Lower lobe of right lung (tissue), 2 donors: ENCODE measurements around the gene SEMA3E. TPM values are rescaled to one million over a fixed set of nuclear protein-coding genes. Genes with fewer than 3 reads are reported as not detected.

Experiments
- ATAC-seq, 2 donors: fragments of 200-7000 bp; cut with Tn5 transposase; one replicate each; pipeline ENCODE4 v1.9.1; 2020 to 2022; ENCODE audit warnings: mild to moderate bottlenecking in 2 of 2, moderate library complexity in 2 of 2
- DNase-seq: peaks from one replicate; pipeline ENCODE4 v3.0.0-alpha.2; 2020
- H3K27ac ChIP-seq: fragments of 200-600 bp; one replicate; pipeline ENCODE4 v1.8.0; 2022
- H3K27me3 ChIP-seq: fragments of 200-600 bp; one replicate; pipeline ENCODE4 v1.8.0; 2022; ENCODE audit warnings: low read depth
- H3K36me3 ChIP-seq: fragments of 200-600 bp; one replicate; pipeline ENCODE4 v1.8.0; 2022; ENCODE audit warnings: mild to moderate bottlenecking
- H3K4me1 ChIP-seq: fragments of 200-600 bp; one replicate; pipeline ENCODE4 v1.8.0; 2022
- H3K4me3 ChIP-seq: fragments of 200-600 bp; one replicate; pipeline ENCODE4 v1.8.0; 2022; ENCODE audit warnings: mild to moderate bottlenecking
- H3K9me3 ChIP-seq: fragments of 200-600 bp; one replicate; pipeline ENCODE4 v1.8.0; 2022
- intact Hi-C: fragments of 100-400 bp; cut with DNase I; formaldehyde crosslinking; loops from one replicate; pipeline ENCODE4 v1.11.0; 2022
- total RNA-seq: library from RNA; stranded (reverse); fragmentation: NEBNext Ultra II Directional; extraction: Animal tissue kit (Norgen Biotek cat#: 25700); gene quantifications from one replicate; pipeline ENCODE4 v1.2.1, GENCODE V29; 2021
- TF ChIP-seq, protein P1 (sequence below): fragments of 200-600 bp; IDR thresholded peaks from one replicate; pipeline ENCODE4 v1.8.0; 2022; ENCODE audit warnings: antibody characterized with exemption, mild to moderate bottlenecking
- donor health status: DM: no; HTN: yes; CAD: no; lungs with severe emphysema.

The SEMA3E gene
- total RNA-seq, 1 donor from 2014 or later = 8.8 TPM

GRCh38 chr7:83492802-83493201 lies 156.1 kb downstream of the SEMA3E start:
- no peaks in the 10 kb centered on the region for H3K27me3 ChIP-seq
- peak in 1 of 2 donors; percentile 51 for ATAC-seq
- TF ChIP-seq, protein P1, sequence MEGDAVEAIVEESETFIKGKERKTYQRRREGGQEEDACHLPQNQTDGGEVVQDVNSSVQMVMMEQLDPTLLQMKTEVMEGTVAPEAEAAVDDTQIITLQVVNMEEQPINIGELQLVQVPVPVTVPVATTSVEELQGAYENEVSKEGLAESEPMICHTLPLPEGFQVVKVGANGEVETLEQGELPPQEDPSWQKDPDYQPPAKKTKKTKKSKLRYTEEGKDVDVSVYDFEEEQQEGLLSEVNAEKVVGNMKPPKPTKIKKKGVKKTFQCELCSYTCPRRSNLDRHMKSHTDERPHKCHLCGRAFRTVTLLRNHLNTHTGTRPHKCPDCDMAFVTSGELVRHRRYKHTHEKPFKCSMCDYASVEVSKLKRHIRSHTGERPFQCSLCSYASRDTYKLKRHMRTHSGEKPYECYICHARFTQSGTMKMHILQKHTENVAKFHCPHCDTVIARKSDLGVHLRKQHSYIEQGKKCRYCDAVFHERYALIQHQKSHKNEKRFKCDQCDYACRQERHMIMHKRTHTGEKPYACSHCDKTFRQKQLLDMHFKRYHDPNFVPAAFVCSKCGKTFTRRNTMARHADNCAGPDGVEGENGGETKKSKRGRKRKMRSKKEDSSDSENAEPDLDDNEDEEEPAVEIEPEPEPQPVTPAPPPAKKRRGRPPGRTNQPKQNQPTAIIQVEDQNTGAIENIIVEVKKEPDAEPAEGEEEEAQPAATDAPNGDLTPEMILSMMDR = no peak

GRCh38 chr7:83487801-83488200 lies 161.1 kb downstream of the SEMA3E start:
- intact Hi-C loops = no loop called here

More at GRCh38 chr7:83492802-83493201, 156.1 kb downstream of the SEMA3E start:
- H3K9me3 ChIP-seq = no peaks in the 10 kb centered on the region
- H3K36me3 ChIP-seq = no peaks in the 10 kb centered on the region
- intact Hi-C loops = no loop called here
- H3K4me1 ChIP-seq = no peaks in the 10 kb centered on the region
- no peak overlapping the region for H3K4me3 ChIP-seq
- DNase-seq = no peak
- H3K27ac ChIP-seq = no peak overlapping the region

DNA sequence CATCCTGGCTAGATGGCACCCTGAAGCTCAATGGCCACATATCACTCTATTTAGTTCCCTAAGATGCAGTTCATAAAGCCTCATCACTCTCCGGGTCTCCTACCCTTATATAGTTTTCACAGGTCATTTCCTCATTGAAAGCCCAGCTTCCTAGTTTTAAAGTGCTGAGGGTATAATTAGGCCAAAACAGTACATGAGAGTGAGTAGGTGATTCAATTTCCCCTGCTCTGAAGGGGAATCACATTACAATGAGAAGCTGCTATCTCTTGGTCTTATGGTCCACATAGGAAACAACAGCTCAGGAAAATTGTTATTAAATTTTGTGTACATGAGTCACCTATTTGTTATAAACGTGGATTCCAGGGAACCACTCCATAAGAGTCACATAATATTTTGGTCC lies 162.0 kb downstream of the SEMA3E start:
- no peaks in the 10 kb centered on the region for H3K4me1 ChIP-seq
- TF ChIP-seq, protein P1 = no peak
- H3K4me3 ChIP-seq = no peak overlapping the region
- H3K27ac ChIP-seq = no peak overlapping the region
- no peaks in the 10 kb centered on the region for H3K27me3 ChIP-seq
- no peaks in the 10 kb centered on the region for H3K36me3 ChIP-seq
- DNase-seq = no peak
- intact Hi-C loops = no loop called here
- H3K9me3 ChIP-seq = no peaks in the 10 kb centered on the region
- no peak for ATAC-seq

More at GRCh38 chr7:83487801-83488200, 161.1 kb downstream of the SEMA3E start:
- Histone ChIP-seq H3K36me3 (no peaks in the 10 kb centered on the region), H3K9me3 (no peaks in the 10 kb centered on the region), H3K4me1 (no peaks in the 10 kb centered on the region), H3K27ac (no peak overlapping the region), H3K4me3 (no peak overlapping the region), H3K27me3 (no peaks in the 10 kb centered on the region)
- ATAC-seq (no peak), DNase-seq (no peak)
- TF ChIP-seq, protein P1 = no peak

- intact Hi-C loops = no loop called here
- H3K4me3 ChIP-seq = no peak overlapping the region
- DNase-seq (no peak), ATAC-seq (no peak)
- no peaks in the 10 kb centered on the region for H3K27me3 ChIP-seq
- TF ChIP-seq, protein P1 = no peak
- H3K36me3 ChIP-seq = no peaks in the 10 kb centered on the region
- no peaks in the 10 kb centered on the region for H3K9me3 ChIP-seq
- H3K27ac ChIP-seq = no peak overlapping the region
- H3K4me1 ChIP-seq = no peaks in the 10 kb centered on the region
Observed at GRCh38 chr7:83486536-83486935, 162.4 kb downstream of the SEMA3E start.

- TF ChIP-seq, protein P1 = no peak
- intact Hi-C loops = no loop called here
- H3K4me1 ChIP-seq = no peaks in the 10 kb centered on the region
- no peak overlapping the region for H3K27ac ChIP-seq
- H3K9me3 ChIP-seq = no peaks in the 10 kb centered on the region
- H3K27me3 ChIP-seq = no peaks in the 10 kb centered on the region
- ATAC-seq (no peak), DNase-seq (no peak)
- no peak overlapping the region for H3K4me3 ChIP-seq
- H3K36me3 ChIP-seq = no peaks in the 10 kb centered on the region
Observed at GRCh38 chr7:83484826-83485225, 164.1 kb downstream of the SEMA3E start.

DNA sequence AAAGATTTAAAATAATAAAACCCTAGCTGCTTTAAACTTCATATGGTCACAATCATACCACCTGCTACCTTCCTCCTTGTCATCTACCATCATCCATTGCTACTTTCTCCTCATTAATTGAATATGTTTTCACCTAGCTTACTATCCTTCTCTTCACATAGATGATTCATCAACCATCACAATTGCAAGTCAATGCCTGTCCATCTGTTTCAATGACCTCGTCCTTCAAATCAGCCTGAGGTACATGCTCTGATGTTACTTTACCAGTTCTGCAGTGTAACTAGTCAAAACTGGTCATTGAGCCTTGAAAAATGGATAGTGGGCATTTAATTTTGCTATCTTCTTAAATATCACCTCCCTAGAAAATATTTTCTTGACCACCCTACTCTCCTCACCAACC lies 164.7 kb downstream of the SEMA3E start:
- H3K4me1 ChIP-seq = no peaks in the 10 kb centered on the region
- H3K27me3 ChIP-seq = no peaks in the 10 kb centered on the region
- H3K27ac ChIP-seq = no peak overlapping the region
- intact Hi-C loops = no loop called here
- DNase-seq (no peak), ATAC-seq (no peak)
- H3K4me3 ChIP-seq = no peak overlapping the region
- no peaks in the 10 kb centered on the region for H3K36me3 ChIP-seq
- TF ChIP-seq, protein P1 = no peak
- no peaks in the 10 kb centered on the region for H3K9me3 ChIP-seq
